H9 (cell line): ENCODE results near the gene PPARG. TPM values are rescaled to one million over a fixed set of nuclear protein-coding genes. Genes with fewer than 3 reads are reported as not detected.

ENCODE experiments used
- DNase-seq: peaks from one replicate; pipeline ENCODE4 v3.0.0-alpha.2; 2017
- H2AFZ ChIP-seq: one replicate; pipeline ENCODE4 v1.6.1; 2013; ENCODE audit warnings: mild to moderate bottlenecking, low read length, control low read depth, moderate library complexity
- H2AK5ac ChIP-seq: 2 replicates; pipeline ENCODE4 v1.6.1; 2013; ENCODE audit warnings: low read length, control low read depth, mixed read lengths; ENCODE audit not compliant: insufficient read length
- H2BK120ac ChIP-seq: one replicate; pipeline ENCODE4 v1.6.1; 2013; ENCODE audit warnings: low read depth, mild to moderate bottlenecking, low read length, control low read depth, inconsistent platforms; ENCODE audit not compliant: poor library complexity, severe bottlenecking
- H2BK12ac ChIP-seq: 2 replicates; pipeline ENCODE4 v1.6.1; 2013; ENCODE audit warnings: low read length, control low read depth, mixed read lengths, low read depth; ENCODE audit not compliant: insufficient read length
- H2BK15ac ChIP-seq: 2 replicates; pipeline ENCODE4 v1.6.1; 2013; ENCODE audit warnings: low read depth, low read length, control low read depth
- H2BK20ac ChIP-seq: one replicate; pipeline ENCODE4 v1.6.1; 2013; ENCODE audit warnings: low read depth, mild to moderate bottlenecking, low read length, control low read depth, inconsistent platforms; ENCODE audit not compliant: poor library complexity, severe bottlenecking
- H2BK5ac ChIP-seq: 2 replicates; pipeline ENCODE4 v1.6.1; 2013; ENCODE audit warnings: low read length, control low read depth, mixed read lengths; ENCODE audit not compliant: insufficient read length
- H3K14ac ChIP-seq: 2 replicates; pipeline ENCODE4 v1.6.1; 2013; ENCODE audit warnings: low read length, control low read depth; ENCODE audit not compliant: insufficient read depth
- H3K18ac ChIP-seq: 2 replicates; pipeline ENCODE4 v1.6.1; 2013; ENCODE audit warnings: low read depth, mild to moderate bottlenecking, mixed read lengths, low read length, control low read depth; ENCODE audit not compliant: insufficient read length
- H3K23ac ChIP-seq: 2 replicates; pipeline ENCODE4 v1.6.1; 2013; ENCODE audit warnings: low read length, control low read depth, mixed read lengths, low read depth; ENCODE audit not compliant: insufficient read length
- H3K23me2 ChIP-seq: 2 replicates; pipeline ENCODE4 v1.6.1; 2013; ENCODE audit warnings: low read depth, mild to moderate bottlenecking, mixed read lengths, low read length, control low read depth; ENCODE audit not compliant: insufficient read length, poor library complexity, severe bottlenecking
- H3K27ac ChIP-seq: 2 replicates; pipeline ENCODE4 v1.5.1; 2013; ENCODE audit warnings: low read length, control low read depth, mixed read lengths, low read depth; ENCODE audit not compliant: insufficient read length
- H3K27me3 ChIP-seq: 2 replicates; pipeline ENCODE4 v1.6.1; 2013; ENCODE audit warnings: low read length, control low read depth, inconsistent platforms; ENCODE audit not compliant: insufficient read depth
- H3K4ac ChIP-seq: 2 replicates; pipeline ENCODE4 v1.6.1; 2013; ENCODE audit warnings: low read depth, mild to moderate bottlenecking, control low read depth, inconsistent platforms, low read length, moderate library complexity
- H3K4me1 ChIP-seq: 2 replicates; pipeline ENCODE4 v1.6.1; 2013; ENCODE audit warnings: low read length, control low read depth, inconsistent platforms; ENCODE audit not compliant: insufficient read depth
- H3K4me2 ChIP-seq: 2 replicates; pipeline ENCODE4 v1.6.1; 2013; ENCODE audit warnings: low read length, control low read depth, mixed read lengths; ENCODE audit not compliant: insufficient read length, insufficient read depth
- H3K56ac ChIP-seq: 2 replicates; pipeline ENCODE4 v1.6.1; 2013; ENCODE audit warnings: low read depth, mild to moderate bottlenecking, mixed read lengths, low read length, control low read depth; ENCODE audit not compliant: insufficient read length
- H3K79me1 ChIP-seq: 2 replicates; pipeline ENCODE4 v1.6.1; 2013; ENCODE audit warnings: low read depth, mild to moderate bottlenecking, moderate library complexity, low read length, control low read depth, inconsistent platforms; ENCODE audit not compliant: insufficient read depth, poor library complexity, severe bottlenecking
- H3K79me2 ChIP-seq: 2 replicates; pipeline ENCODE4 v1.6.1; 2013; ENCODE audit warnings: low read length, control low read depth, inconsistent platforms; ENCODE audit not compliant: insufficient read depth
- H3K9ac ChIP-seq: 2 replicates; pipeline ENCODE4 v1.6.1; 2013; ENCODE audit warnings: low read length, control low read depth, mixed read lengths; ENCODE audit not compliant: insufficient read length; ENCODE audit errors: extremely low read depth
- H3K9me3 ChIP-seq: one replicate; pipeline ENCODE4 v1.6.1; 2013; ENCODE audit warnings: low read depth, low read length, inconsistent platforms; ENCODE audit not compliant: control insufficient read depth
- H3T11ph ChIP-seq: one replicate; pipeline ENCODE4 v1.6.1; 2013; ENCODE audit warnings: mild to moderate bottlenecking, low read length, control low read depth, inconsistent platforms
- H4K20me1 ChIP-seq: one replicate; pipeline ENCODE4 v1.6.1; 2013; ENCODE audit not compliant: control insufficient read depth, insufficient read length, insufficient read depth
- H4K5ac ChIP-seq: 2 replicates; pipeline ENCODE4 v1.6.1; 2013; ENCODE audit warnings: low read depth, mild to moderate bottlenecking, mixed read lengths, low read length, control low read depth; ENCODE audit not compliant: insufficient read length
- H4K8ac ChIP-seq: replicated peaks from 2 replicates; pipeline ENCODE4 v1.6.1; 2013; ENCODE audit warnings: low read length, control low read depth, mixed read lengths, low read depth; ENCODE audit not compliant: insufficient read length
- H4K91ac ChIP-seq: 2 replicates; pipeline ENCODE4 v1.6.1; 2013; ENCODE audit warnings: low read depth, mild to moderate bottlenecking, moderate library complexity, mixed read lengths, low read length, control low read depth; ENCODE audit not compliant: insufficient read length
- H3K27ac Mint-ChIP-seq, 3 experiments: 2 replicates in 2 of 3; 3 replicates in 1 of 3; pipeline ENCODE4 v1.8.0; 2020 to 2021; ENCODE audit warnings: mixed read lengths in 3 of 3, mild to moderate bottlenecking in 1 of 3, moderate library complexity in 1 of 3
- H3K27me3 Mint-ChIP-seq: 2 replicates; pipeline ENCODE4 v1.8.0; 2021; ENCODE audit warnings: low read depth, mild to moderate bottlenecking, moderate library complexity, mixed read lengths
- H3K36me3 Mint-ChIP-seq, 3 experiments: 2 replicates in 2 of 3; 3 replicates in 1 of 3; pipeline ENCODE4 v1.8.0; 2020 to 2021; ENCODE audit warnings: low read depth in 3 of 3, mixed read lengths in 3 of 3; ENCODE audit not compliant: insufficient read depth in 1 of 3
- H3K4me1 Mint-ChIP-seq, 2 experiments: 2 replicates each; pipeline ENCODE4 v1.8.0; 2020; ENCODE audit warnings: mixed read lengths in 2 of 2
- H3K4me3 Mint-ChIP-seq, 2 experiments: 2 replicates in 1 of 2; 3 replicates in 1 of 2; pipeline ENCODE4 v1.8.0; 2020 to 2021; ENCODE audit warnings: mild to moderate bottlenecking in 2 of 2, mixed read lengths in 2 of 2, moderate library complexity in 1 of 2
- H3K9me3 Mint-ChIP-seq, 2 experiments: 2 replicates in 1 of 2; 3 replicates in 1 of 2; pipeline ENCODE4 v1.8.0; 2020; ENCODE audit warnings: mild to moderate bottlenecking in 2 of 2, mixed read lengths in 2 of 2, moderate library complexity in 1 of 2
- CTCF ChIP-seq: fragments of 200-600 bp; sonication (generic); conservative IDR thresholded peaks from 3 replicates; pipeline ENCODE4 v1.8.0; 2021; ENCODE audit warnings: antibody characterized with exemption, mild to moderate bottlenecking
- WGBS: extraction: QIAGEN DNeasy Blood & Tissue Kit; methylation state at CpG from one replicate; pipeline ENCODE4 v1.1.7; 2013; ENCODE audit warnings: missing lambda C conversion rate, low lambda C conversion rate, mixed read lengths; ENCODE audit not compliant: insufficient read length; ENCODE audit errors: extremely low coverage; 5-methylcytosine and 5-hydroxymethylcytosine counted together
- total RNA-seq: library from RNA; stranded (reverse); gene quantifications from 2 replicates; pipeline ENCODE4 v1.2.1, GENCODE V29; 2021

The PPARG gene
- total RNA-seq, 1 experiment from 2014 or later: 0.42 TPM

DNA sequence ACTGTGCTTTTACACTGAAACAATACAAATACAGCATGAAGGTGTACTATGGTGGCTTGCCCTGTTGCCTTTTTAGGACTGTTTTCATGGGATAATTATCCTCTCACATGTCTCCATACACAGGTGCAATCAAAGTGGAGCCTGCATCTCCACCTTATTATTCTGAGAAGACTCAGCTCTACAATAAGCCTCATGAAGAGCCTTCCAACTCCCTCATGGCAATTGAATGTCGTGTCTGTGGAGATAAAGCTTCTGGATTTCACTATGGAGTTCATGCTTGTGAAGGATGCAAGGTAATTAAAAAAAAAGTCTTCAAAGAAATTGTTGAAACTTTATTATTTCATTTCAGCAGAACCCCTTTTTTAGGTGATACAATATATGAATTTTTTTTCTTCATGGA lies 92.3 kb downstream of the PPARG start:
- H4K8ac ChIP-seq: no peak overlapping the region
- H3K79me2 ChIP-seq: no peaks in the 10 kb centered on the region
- no peak overlapping the region for H3K56ac ChIP-seq
- H3K14ac ChIP-seq: no peak overlapping the region
- H3K4me2 ChIP-seq: no peak overlapping the region
- no peaks in the 10 kb centered on the region for H4K20me1 ChIP-seq
- no peaks in the 10 kb centered on the region for H3K23me2 ChIP-seq
- Mint-ChIP-seq H3K27me3 (peaks cover 3% of the 10 kb centered on the region), H3K4me3 (no peak overlapping the region), H3K36me3 (no peaks in the 10 kb centered on the region), H3K27ac (no peak overlapping the region), H3K9me3 (no peaks in the 10 kb centered on the region), H3K4me1 (no peaks in the 10 kb centered on the region)
- no peak overlapping the region for H3K27ac ChIP-seq
- no peaks in the 10 kb centered on the region for H3K4me1 ChIP-seq
- no peak overlapping the region for H2BK5ac ChIP-seq
- H2BK20ac ChIP-seq: no peak overlapping the region
- no peak overlapping the region for H4K5ac ChIP-seq
- H3K23ac ChIP-seq: no peak overlapping the region
- no peak for TF ChIP-seq CTCF
- no peak overlapping the region for H2AFZ ChIP-seq
- H2BK12ac ChIP-seq: no peak overlapping the region
- H3K79me1 ChIP-seq: no peaks in the 10 kb centered on the region
- H2BK15ac ChIP-seq: no peak overlapping the region
- no peak overlapping the region for H3K18ac ChIP-seq
- H4K91ac ChIP-seq: no peak overlapping the region
- H3K9ac ChIP-seq: no peak overlapping the region
- no peak overlapping the region for H2AK5ac ChIP-seq
- no peak overlapping the region for H3T11ph ChIP-seq
- WGBS: no CpG with 5 or more reads among the region's 1 CpG
- no peak overlapping the region for H2BK120ac ChIP-seq
- no peak overlapping the region for H3K4ac ChIP-seq
- H3K9me3 ChIP-seq: no peaks in the 10 kb centered on the region
- no peak for DNase-seq
- H3K27me3 ChIP-seq: no peaks in the 10 kb centered on the region
